ENCODE measurements around the gene TSHZ2. TPM values are rescaled to one million over a fixed set of nuclear protein-coding genes. Genes with fewer than 3 reads are reported as not detected.

TSHZ2 gene
- total RNA-seq, 1 experiment from 2014 or later: 0.07 TPM

GRCh38 chr20:52975803-52976531 is 3.8 kb downstream of the TSHZ2 start:
- Histone ChIP-seq H3K23me2 (ENCODE audit: insufficient read length, low read depth, low read length, poor library complexity, severe bottlenecking) (peaks cover 15% of the 10 kb centered on the region), H4K8ac (replicated peaks; ENCODE audit: insufficient read length, low read depth, low read length) (no peak overlapping the region), H3K27ac (ENCODE audit: insufficient read length, low read depth, low read length) (no peak overlapping the region), H2AFZ (ENCODE audit: low read length) (no peak overlapping the region), H3K79me1 (ENCODE audit: insufficient read depth, low read depth, low read length, poor library complexity, severe bottlenecking) (no peaks in the 10 kb centered on the region), H3K9ac (ENCODE audit: extremely low read depth, insufficient read length, low read length) (no peak overlapping the region), H4K20me1 (ENCODE audit: control insufficient read depth, insufficient read depth, insufficient read length) (no peaks in the 10 kb centered on the region), H3K4me1 (ENCODE audit: insufficient read depth, low read length) (no peaks in the 10 kb centered on the region), H4K91ac (ENCODE audit: insufficient read length, low read depth, low read length) (no peak overlapping the region), H3K18ac (ENCODE audit: insufficient read length, low read depth, low read length) (no peak overlapping the region), H2BK5ac (ENCODE audit: insufficient read length, low read length) (no peak overlapping the region), H2AK5ac (ENCODE audit: insufficient read length, low read length) (no peak overlapping the region), H2BK120ac (ENCODE audit: low read depth, low read length, poor library complexity, severe bottlenecking) (no peak overlapping the region), H3K14ac (ENCODE audit: insufficient read depth, low read length) (no peak overlapping the region), H4K5ac (ENCODE audit: insufficient read length, low read depth, low read length) (no peak overlapping the region), H2BK15ac (ENCODE audit: low read depth, low read length) (no peak overlapping the region), H2BK20ac (ENCODE audit: low read depth, low read length, poor library complexity, severe bottlenecking) (no peak overlapping the region), H2BK12ac (ENCODE audit: insufficient read length, low read depth, low read length) (no peak overlapping the region), H3K4ac (ENCODE audit: low read depth, low read length) (no peak overlapping the region), H3K27me3 (ENCODE audit: insufficient read depth, low read length) (peaks cover 3% of the 10 kb centered on the region; the same call in 1 of the 2 replicates), H3K56ac (ENCODE audit: insufficient read length, low read depth, low read length) (no peak overlapping the region), H3K79me2 (ENCODE audit: insufficient read depth, low read length) (no peaks in the 10 kb centered on the region), H3T11ph (ENCODE audit: low read length) (no peak overlapping the region), H3K4me2 (ENCODE audit: insufficient read depth, insufficient read length, low read length) (no peak overlapping the region), H3K9me3 (ENCODE audit: control insufficient read depth, low read depth, low read length) (no peaks in the 10 kb centered on the region), H3K23ac (ENCODE audit: insufficient read length, low read depth, low read length) (no peak overlapping the region)
- H3K36me3 Mint-ChIP-seq (ENCODE audit: insufficient read depth in 1 of 3, low read depth in 3 of 3): no peaks in the 10 kb centered on the region; a peak in 1 of 7 replicates
- no peak overlapping the region for H3K4me3 Mint-ChIP-seq
- DNase-seq: no peak
- H3K9me3 Mint-ChIP-seq: no peaks in the 10 kb centered on the region
- H3K27ac Mint-ChIP-seq: no peak overlapping the region
- no CpG with 5 or more reads among the region's 3 CpGs for WGBS (ENCODE audit: extremely low coverage, insufficient read length, low lambda C conversion rate)
- no peak for TF ChIP-seq CTCF (conservative IDR thresholded peaks at IDR 0.05)
- H3K4me1 Mint-ChIP-seq: peaks cover 6 to 15% of the 10 kb centered on the region in 2 experiments
- peaks cover 57% of the 10 kb centered on the region for H3K27me3 Mint-ChIP-seq (ENCODE audit: low read depth)

All from H9 (cell line).